Stimulated activated CD8-positive, alpha-beta memory T cell treated with anti-CD3 and anti-CD28 coated beads, Interleukin-2, amount 100 ng/mL, for 48 hours (primary cell): ENCODE data around the gene PTPRN.
A peak's percentile ranks its signal among the peaks of the same experiment; 100 is the strongest.
"Not testable (repeated sequence)": the region's sequence is repeated elsewhere in the genome, so short reads cannot be mapped to it uniquely, and the experiment has no call there.

Experiments used
- DNase-seq, 2 donors: peaks; one replicate each; pipeline ENCODE4 v3.0.0-alpha.2; 2020; ENCODE audit warnings: low read depth in 2 of 2

PTPRN gene

DNA sequence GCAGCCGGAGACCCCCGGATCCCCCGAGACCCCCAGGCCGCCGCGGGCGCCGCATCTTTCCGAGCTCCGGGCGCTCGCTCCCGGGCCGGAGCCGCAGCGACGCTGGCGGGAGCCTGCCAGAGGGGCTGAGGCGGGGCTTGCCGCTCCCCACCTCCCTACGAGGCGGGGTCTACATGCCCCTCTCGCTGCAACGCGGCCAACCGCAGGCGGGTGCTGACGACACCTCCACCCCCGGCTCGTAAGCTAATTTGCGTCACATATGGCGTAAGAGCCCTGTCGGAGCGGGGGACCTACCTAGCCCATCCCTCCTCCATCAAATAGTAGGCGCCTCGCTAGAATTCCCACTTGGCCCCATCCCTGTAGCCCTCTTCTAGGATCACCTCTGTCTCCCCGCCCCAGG is at the start of gene PTPRN:
Gene PTPRN (minus strand): TSS at position 124 of the 400 bp plus-strand sequence. CDS start 69 bp downstream, at position 55.
- DNase-seq: no peak

DNA sequence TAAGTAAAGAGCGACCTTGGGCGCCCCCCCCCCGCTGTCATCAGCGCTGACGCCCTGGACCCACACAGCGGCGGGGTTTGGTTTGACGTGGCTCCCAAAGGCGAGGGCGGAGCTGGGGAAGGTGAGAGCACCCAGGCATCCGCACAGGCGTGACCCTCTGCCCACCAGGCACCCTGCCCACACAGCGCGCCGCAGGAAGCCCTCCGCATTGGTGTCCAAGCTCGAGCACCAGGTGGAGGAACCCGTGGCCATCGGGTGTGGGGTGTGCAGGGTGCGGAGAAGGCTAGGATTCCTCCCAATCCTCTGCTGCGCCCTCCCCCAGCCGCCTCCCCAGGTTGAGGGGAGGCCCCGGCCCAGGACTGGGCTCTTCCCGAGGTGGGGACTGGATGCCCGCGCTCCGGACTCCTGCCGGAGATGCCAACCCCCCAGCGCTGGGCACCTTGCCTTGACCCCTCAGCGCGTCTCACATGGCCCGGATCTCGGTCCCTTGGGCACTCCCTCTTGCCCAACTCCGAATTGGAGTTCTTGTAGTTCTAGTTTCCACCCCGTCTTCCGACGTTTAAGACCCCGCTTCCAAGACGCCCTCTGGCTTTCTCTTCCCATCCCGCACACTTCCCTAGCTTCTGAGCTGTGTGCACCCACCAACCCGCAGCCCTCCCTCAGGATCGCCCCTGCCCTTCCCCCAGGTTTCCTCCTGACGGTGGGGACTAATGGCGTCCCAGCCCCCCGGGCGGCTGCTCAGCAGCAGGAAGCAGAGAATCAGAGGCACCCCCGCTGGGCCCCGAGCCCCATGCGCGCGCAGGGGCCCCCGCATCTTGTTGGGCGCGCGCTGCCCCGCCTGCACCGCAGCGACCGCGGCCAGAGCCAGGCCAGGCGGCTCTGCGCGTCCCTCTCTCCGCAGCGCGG is 49.2 kb upstream of the PTPRN start:
- peak in 1 of 2 donors; percentile 29 for DNase-seq

DNA sequence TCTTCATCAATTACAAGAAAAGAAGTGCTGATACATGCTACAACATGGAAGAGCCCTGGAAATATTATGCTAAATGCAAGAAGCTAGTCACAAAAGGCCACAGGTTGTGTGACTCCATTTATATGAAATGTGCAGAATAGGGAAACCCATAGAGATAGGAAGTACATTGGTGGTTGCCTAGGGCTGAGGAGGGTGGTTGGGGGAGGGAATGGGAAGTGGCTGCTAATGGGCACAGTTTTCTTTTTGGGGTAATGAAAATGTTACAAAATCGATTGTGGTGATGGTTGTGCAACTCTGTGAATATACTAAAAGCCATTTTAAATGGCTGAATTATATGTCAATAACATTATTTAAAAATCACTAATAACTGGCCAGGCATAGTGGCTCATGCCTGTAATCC is 47.6 kb upstream of the PTPRN start:
- no peak for DNase-seq

DNA sequence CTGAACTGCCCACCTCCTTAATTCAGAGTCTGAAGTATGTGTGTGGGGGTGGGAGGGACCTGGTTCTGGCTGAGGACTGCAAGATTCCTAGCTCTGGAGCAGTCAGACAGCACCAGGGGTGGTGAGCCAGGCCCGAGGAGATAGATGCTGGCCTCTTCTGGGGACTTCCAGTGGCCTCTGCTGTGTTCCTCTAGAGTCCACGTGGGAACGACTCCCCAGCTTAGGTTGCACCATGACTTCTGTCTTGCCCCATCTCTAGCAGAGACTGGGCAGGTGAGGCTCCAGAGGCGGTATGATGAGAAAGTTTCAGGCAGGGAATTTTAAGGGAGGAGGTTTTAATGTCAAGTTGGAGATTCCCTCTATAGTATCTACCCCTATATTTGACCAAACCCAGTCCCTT is 45.4 kb upstream of the PTPRN start:
- no peak for DNase-seq

DNA sequence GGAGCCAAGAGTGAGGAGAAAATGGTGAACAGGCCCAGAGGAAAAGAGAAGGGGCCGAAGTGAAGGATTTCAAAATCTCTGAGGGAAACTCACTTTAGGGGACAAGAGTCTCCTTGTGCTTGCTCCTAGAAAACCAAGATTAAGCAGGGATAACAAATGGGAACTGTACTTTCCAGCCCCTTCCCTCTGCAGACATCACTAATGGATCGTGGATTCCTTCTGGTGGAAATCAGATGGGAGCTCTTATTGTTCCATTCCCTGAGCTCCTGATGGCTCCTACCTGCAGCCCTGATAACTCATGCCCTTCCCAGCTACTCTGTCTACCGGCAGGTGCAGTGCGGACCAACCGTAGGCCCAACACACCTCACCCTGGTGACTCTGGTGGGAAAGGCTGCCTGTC is 43.9 kb upstream of the PTPRN start:
- no peak for DNase-seq

DNA sequence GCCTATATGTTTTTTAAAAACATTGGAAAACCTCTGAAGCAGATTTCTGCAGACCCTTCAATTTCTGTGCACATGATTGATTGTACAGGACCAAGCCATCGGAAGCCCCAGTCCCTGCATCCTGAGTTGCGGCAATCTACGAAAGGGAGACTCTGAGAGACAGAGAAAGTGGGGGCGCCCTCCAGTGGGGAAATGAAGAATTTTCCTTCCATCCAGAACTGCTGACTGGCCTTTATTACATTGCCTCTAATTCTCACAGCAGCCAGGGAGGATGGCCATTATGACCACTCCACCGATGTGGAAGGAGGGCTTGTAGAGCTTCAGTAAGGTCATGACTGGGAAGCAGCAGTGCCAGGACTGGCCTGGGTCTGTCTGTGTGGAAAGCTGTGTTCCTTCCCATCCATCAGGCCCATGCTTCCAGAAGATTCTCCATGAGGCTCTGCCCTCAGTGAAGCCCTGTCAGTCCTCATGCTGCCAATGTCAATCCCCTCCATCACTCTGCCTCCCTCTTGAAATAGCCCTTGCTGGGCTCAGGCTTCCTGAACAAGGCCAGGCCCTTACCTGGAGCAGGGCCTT is 43.3 kb upstream of the PTPRN start:
- DNase-seq: peak; percentile 44 to 59

DNA sequence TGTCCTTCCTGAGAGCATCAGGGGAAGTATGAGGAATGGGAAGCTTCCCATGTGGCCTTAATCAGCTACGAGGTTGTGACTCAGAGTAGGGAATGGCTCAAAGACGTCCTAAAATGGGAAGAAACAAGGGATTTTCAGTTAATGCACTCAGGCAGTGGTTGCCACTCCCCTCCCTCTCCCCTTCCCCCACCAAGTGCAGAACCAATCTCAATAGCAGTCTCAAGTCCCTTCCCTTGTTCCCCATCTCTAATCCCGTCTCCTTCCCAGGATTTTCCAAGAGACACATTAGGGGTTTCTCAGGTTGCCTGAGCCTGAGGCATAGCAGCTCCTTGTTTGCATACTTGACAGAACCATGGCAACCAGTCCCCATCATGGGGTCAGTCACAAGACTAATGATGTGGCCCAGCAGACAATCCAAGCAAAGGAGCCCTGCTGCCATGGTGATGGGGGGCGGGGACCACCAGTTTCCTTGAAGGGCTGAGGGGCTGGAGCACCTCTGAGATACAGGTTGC is 41.6 kb upstream of the PTPRN start:
- no peak for DNase-seq

DNA sequence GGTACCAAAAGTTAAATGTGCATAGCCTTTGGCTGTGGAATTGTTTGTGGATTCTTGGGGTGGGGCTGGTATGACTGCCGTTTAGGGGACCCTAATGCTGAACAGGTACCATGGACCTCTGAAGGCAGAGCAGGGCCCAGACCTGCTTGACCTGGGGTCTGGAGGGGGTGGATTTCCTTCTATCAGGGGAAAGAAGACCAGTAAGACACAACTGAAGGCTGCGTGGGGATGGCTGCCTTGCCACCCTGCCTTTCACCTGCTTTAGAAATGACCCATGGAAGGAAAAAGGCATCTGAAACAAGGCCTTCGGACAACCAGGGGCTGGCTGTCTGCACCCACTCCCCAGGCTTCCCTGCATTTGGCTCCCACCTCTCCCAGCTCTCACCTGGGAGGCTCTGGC is 41.0 kb upstream of the PTPRN start:
- DNase-seq: no peak

DNA sequence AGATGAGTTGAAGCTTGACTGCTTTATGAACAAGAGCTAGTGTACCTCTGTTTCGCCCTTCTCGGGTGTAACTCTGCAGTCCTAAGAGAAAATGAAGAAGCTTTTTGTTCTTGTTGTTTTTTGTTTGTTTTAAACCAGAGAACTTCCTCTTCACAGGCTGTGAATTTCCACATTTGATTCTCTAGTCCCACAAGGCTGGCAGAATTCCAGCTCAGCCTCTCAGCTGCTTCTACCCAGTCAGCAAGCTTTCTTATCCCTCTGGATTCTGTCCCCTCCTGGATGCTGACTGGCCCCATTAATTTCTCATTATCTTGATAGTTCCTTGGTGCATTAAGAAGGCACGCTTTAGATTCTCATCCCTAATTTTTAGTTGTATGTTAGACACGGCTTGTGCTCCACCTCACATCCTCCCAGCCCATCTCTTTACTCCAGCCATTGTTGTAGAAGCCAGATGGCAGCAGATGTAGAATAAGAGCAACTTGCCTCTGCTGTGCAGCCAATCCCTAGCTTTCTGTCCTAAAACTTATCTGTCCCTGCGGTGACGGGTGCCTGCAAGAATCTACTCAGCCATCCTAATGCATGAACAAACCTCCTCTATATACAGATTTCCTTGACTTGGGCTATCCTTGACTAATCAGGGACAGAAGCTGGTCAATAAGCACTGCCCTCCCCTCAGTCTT is 35.7 kb upstream of the PTPRN start:
- DNase-seq: no peak

DNA sequence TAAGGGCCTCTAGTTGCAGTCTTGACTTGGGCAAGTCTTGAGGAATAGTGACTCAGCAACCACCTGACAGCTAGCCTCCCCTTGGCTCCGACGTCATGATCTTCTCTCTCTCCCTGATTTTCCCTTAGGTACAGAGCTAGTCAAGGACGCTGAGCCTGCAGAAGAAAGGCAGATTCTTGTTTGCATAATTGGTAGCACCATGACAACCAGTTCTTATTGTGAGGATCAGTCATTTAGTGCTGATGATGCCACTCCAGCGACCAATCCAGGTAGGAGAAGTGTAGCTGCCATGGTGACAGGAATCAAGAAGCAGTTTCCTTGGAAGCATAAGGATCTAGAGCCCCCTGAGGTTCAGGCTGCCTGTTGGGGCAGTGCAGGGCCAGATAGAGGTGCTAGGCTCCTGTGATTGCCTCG is 26.2 kb upstream of the PTPRN start:
- DNase-seq: no peak

DNA sequence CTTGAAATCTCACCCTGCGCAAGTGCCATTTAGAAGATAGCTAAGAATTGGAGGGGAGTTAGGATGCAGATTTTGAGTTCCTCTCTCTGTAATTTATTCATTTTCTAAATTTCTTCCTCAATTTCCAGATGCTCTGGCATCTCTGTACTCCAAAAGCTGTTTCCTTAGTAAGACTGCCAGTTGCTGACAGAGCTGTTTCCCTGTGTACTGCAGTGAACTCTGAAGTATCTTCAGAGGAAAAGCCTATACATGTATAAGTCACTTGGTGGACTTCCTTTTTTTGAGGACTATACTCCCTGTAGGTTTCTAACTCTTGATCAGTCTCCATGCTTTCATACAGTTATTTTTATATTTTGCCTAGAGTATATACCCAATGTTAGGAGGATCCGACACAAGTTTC is 24.9 kb upstream of the PTPRN start:
- no peak for DNase-seq

DNA sequence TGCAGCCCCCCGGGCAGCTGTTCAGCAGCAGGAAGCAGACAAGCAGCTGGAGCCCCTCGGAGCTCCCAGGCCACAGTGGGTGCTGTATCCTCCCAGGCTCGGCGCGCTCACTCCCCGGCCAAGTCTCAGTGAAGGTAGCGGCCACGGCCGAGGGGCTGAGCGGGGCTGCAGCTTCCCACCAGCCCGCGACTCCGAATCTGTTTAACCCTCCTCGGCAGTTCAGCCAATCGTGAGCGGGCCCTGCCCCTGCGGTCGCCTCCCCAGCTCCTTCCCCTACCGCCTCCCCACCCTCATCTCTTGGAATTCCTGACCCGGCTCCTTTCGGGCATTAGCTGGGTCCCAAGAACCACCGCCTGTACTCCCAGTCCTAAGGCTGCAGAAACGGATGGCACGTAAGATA is 23.3 kb upstream of the PTPRN start, which contains the start of gene RESP18:
Gene RESP18 (minus strand): TSS at position 203 of the 400 bp plus-strand sequence.
- no peak for DNase-seq

DNA sequence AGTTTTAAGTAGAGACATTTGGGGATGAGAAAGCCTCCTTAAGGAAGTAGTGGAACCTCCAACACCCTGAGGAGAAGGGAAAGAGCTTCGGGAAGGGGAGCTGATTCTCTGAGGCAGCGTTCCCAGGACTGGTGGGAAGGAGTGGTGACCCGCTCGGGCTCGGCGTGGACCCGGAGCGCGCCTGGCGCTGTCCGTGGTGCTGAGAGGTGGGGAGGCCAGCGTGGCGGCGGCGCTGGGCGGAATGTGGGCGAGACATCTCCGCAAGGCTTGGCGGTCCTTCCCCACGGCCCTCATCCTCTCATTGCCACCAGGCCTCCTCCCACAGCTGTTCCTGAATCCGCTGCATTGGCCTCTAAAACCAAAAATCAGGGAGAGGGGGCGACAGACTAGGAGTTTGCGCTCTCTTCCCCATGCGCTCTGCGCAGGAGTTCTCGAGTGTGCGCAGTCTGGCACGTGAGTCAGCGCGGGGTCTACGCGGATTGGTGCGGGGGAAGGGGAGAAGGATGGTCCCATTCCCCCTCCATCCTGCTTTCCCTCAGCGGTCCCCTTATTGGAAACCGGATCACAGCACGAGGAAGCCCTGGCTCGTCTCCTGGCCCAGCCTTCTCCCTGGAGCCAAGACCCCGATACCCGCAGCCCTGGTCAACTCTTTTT is 22.5 kb upstream of the PTPRN start:
- DNase-seq: no peak

DNA sequence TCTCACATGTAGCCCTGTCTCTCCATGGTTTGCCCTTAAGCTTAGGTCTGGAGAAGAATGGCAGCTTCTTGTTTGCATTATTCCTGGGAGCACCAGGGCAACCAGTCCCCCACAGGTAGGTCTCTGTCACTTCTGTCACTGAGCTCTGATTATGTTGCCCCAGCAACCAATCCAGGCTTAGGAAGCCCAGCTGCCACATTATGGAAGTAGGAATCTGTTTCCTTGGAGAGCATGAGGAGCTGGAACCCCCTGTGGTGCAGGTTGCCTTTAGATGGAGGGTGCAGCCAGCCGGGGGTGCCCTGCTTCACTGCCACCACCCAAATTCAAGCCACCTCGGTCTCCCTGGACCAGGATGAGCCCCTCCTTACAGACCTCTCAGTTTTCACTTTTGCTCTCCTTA is 18.5 kb upstream of the PTPRN start:
- DNase-seq: no peak

DNA sequence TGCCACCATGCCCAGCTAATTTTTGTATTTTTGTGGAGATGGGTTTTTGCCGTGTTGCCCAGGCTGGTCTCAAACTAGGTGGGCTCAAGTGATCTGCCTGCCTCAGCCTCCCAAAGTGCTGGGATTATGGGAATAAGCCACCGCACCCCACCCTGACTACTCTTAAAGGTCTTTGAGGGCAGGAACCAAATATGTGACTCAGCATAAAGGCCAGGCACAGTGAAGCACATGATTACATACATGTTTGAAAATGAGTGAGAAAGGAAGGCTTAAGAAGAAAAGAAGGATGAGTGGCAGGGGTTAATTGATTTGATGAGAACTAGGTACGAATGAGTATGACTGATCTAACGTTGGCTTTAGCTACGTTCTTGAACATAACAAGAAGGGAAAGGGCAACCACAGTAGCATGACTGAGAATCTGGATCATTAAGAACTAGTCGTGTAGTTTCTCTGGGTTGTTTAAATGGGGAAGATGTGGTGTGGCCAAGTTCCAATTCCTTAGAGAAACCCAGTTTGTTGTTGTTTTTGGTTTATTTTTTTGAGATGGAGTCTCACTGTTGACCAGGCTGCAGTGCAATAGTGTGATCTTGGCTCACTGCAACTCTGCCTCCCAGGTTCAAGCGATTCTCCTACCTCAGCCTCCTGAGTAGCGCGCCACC is 16.6 kb upstream of the PTPRN start:
- no peak for DNase-seq

DNA sequence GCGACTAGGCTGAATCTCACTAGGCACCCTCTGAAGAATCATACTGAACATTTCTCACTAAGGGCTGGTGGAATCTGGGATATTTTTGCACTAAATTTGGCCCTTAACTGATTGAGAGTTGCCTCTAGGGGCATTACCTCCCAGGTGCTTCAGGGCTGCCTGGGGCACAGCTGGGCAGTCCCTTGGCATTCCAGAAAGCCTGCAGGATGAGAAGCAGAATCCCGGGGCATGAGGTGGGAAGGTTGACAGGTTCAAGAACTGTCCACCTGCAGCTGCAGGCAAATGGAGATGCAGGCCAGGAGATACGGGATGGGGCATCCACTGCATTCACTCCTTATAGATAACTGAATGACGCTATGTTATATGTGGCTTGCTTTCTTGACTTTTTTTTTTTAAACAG is 15.9 kb upstream of the PTPRN start:
- DNase-seq: no peak

DNA sequence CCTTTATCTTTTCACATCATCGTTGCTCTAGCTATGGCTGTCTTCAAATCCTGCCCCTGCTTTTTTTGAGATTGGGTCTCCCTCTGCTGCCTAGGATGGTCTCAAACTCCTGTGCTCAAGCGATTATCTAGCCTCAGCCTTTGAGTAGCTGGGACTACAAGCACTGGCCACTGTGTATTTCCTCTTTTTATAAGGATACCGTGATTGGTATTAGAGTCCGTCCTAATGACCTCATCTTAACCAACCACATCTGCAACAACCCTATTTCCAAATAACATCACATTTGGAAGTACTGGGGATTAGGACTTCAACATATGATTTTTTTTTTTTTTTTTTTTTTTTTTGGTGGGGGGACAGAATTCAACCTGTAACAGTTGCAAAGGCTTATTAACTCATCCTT is 14.2 kb upstream of the PTPRN start:
- no peak for DNase-seq

DNA sequence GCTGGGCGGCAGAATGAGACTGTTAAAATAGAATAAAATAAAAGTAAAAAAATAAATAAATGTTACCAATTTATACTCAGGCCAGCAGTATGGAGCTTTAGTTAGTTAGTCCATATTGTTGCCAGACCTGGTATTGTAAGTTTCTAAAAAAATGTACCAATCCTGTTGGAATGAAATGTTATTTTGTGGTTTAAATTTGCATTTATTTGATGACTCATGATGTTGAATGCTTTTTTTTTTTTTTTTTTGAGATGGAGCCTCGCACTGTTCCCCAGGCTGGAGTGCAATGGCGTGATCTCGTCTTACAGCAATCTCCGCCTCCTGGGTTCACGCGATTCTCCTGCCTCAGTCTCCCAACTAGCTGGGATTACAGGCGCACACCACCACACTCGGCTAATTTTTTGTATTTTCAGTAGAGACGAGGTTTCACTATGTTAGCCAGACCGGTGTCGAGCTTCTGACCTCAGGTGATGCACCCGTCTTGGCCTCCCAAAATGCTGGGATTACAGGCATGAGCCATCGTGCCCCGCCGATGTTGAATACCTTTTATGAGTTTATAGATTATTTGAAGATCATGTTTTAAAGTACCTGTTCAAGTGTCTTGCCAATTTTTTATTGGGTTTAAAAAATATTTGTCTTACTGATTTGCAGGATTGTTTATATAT is 5.7 kb upstream of the PTPRN start:
- no peak for DNase-seq

DNA sequence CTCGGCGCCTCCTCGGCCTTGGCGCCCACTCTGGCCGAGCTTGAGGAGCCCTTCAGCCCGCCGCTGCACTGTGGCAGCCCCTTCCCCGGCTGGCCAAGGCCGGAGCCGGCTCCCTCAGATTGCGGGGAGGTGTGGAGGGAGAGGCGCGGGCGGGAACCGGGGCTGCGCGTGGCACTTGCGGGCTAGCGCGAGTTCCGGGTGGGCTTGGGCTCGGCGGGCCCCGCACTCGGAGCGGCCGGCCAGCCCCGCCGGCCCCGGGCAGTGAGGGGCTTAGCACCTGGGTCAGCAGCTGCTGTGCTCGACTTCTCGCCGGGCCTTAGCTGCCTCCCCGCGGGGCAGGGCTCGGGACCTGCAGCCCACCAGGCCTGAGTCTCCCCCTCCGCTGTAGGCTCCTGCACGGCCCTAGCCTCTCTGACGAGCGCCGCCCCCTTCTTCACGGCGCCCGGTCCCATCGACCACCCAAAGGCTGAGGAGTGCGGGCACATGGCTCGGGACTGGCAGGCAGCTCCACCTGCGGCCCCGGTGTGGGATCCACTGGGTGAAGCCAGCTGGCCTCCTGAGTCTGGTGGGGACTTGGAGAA is 3.6 kb upstream of the PTPRN start:
- DNase-seq: not testable (repeated sequence)
